Hepatocyte (in vitro differentiated cells): Measurements from ENCODE around the gene NRL.

Experiments used
- EZH2phosphoT487 ChIP-seq: fragments of 200-600 bp; sonication (generic); IDR thresholded peaks from one replicate; pipeline ENCODE4 v1.6.1; 2018; ENCODE audit warnings: antibody characterized with exemption, mild to moderate bottlenecking, low read depth, moderate library complexity; ENCODE audit not compliant: unreplicated experiment, severe bottlenecking
- TF ChIP-seq, protein P1 (sequence below): fragments of 200-600 bp; sonication (generic); IDR thresholded peaks from 2 replicates; pipeline ENCODE4 v1.5.1; 2016; ENCODE audit warnings: antibody characterized with exemption, mild to moderate bottlenecking; ENCODE audit not compliant: poor library complexity

DNA sequence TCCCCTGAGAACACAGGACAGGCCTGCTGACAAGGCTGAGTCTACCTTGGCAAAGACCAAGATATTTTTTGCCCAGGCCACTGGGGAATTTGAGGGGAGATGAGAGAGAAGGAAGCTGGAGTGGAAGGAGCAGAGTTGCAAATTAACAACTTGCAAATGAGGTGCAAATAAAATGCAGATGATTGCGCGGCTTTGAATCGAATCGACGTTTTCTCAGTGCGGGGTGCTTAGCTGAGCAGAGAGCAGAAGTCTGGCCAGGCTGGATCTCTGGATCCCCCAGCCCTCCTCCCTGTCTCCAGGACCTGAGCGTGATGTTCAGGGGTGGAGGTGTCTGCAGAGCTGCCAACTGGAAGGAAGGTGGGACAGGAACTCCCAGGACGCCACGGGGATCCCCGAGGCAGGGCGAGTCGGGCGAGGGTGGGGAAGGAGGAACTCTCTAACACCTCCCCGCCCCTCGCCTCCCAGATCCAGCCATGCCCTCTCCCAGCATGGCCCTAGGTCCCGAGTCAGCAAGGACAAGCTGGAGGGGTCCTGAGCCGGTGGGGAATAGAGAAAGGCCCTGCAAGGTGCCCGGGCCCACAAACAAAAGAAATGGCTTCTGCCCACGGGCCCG is 63.5 kb downstream of the NRL start:
- TF ChIP-seq, protein P1, sequence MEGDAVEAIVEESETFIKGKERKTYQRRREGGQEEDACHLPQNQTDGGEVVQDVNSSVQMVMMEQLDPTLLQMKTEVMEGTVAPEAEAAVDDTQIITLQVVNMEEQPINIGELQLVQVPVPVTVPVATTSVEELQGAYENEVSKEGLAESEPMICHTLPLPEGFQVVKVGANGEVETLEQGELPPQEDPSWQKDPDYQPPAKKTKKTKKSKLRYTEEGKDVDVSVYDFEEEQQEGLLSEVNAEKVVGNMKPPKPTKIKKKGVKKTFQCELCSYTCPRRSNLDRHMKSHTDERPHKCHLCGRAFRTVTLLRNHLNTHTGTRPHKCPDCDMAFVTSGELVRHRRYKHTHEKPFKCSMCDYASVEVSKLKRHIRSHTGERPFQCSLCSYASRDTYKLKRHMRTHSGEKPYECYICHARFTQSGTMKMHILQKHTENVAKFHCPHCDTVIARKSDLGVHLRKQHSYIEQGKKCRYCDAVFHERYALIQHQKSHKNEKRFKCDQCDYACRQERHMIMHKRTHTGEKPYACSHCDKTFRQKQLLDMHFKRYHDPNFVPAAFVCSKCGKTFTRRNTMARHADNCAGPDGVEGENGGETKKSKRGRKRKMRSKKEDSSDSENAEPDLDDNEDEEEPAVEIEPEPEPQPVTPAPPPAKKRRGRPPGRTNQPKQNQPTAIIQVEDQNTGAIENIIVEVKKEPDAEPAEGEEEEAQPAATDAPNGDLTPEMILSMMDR: no peak
- TF ChIP-seq EZH2phosphoT487: no peak
